Activated CD4-positive, alpha-beta memory T cell treated with anti-CD3 and anti-CD28 coated beads for 36 hours (primary cell): ENCODE measurements around the gene GCN1. TPM values are rescaled to one million over a fixed set of nuclear protein-coding genes. Genes with fewer than 3 reads are reported as not detected.
A peak's percentile ranks its signal among the peaks of the same experiment; 100 is the strongest.

Source experiments
- CTCF ChIA-PET: fragments of 350-600 bp; sonication (Branson Sonifier 250); formaldehyde crosslinking; loops from one replicate; lab custom pipeline; 2021; ENCODE audit warnings: antibody characterized with exemption, inconsistent platforms; lab: Charles Lee
- POLR2A ChIA-PET: fragments of 350-600 bp; sonication (Branson Sonifier 250); formaldehyde crosslinking; loops from one replicate; lab custom pipeline; 2021; ENCODE audit warnings: antibody characterized with exemption; lab: Charles Lee
- DNase-seq: peaks from one replicate; pipeline ENCODE4 v3.0.0-alpha.2; 2020
- H3K27ac Mint-ChIP-seq: one replicate; pipeline ENCODE4 v1.8.0; 2021; ENCODE audit warnings: mixed read lengths
- H3K27me3 Mint-ChIP-seq: one replicate; pipeline ENCODE4 v1.8.0; 2021; ENCODE audit warnings: mixed read lengths
- H3K36me3 Mint-ChIP-seq: one replicate; pipeline ENCODE4 v1.8.0; 2021; ENCODE audit warnings: mixed read lengths
- H3K4me1 Mint-ChIP-seq: one replicate; pipeline ENCODE4 v1.8.0; 2021; ENCODE audit warnings: low read depth, mixed read lengths
- H3K4me3 Mint-ChIP-seq: one replicate; pipeline ENCODE4 v1.8.0; 2021; ENCODE audit warnings: mild to moderate bottlenecking, mixed read lengths
- H3K9me3 Mint-ChIP-seq: one replicate; pipeline ENCODE4 v1.8.0; 2021; ENCODE audit warnings: mixed read lengths
- intact Hi-C: fragments of 100-400 bp; cut with micrococcal nuclease; formaldehyde crosslinking; loops from one replicate; pipeline ENCODE4 v1.15.1; 2023
- total RNA-seq, 2 experiments: library from RNA; stranded (reverse); gene quantifications; one replicate each; pipeline ENCODE4 v1.2.3, GENCODE V29; 2021

Gene GCN1
- total RNA-seq, 2 experiments from 2014 or later: 121 TPM

- ChIA-PET CTCF (no interaction called here), POLR2A (interaction anchor here (1.5 kb wide), 1 partner anchor 156 kb away, joined by 5 read pairs; the partner anchor contains the start of gene RNU4-2)
- H3K27me3 Mint-ChIP-seq: no peaks in the 10 kb centered on the region
- H3K4me1 Mint-ChIP-seq: no peaks in the 10 kb centered on the region
- DNase-seq: no peak
- H3K36me3 Mint-ChIP-seq: peaks cover 63% of the 10 kb centered on the region
- intact Hi-C loops: no loop called here
- no peaks in the 10 kb centered on the region for H3K9me3 Mint-ChIP-seq
- no peak overlapping the region for H3K4me3 Mint-ChIP-seq
- no peak overlapping the region for H3K27ac Mint-ChIP-seq
Observed at GRCh38 chr12:120136093-120136770, 58.3 kb downstream of the GCN1 start.

- Mint-ChIP-seq H3K4me1 (no peaks in the 10 kb centered on the region), H3K9me3 (no peaks in the 10 kb centered on the region), H3K27ac (no peak overlapping the region), H3K36me3 (peaks cover 57% of the 10 kb centered on the region), H3K27me3 (no peaks in the 10 kb centered on the region), H3K4me3 (no peak overlapping the region)
- ChIA-PET POLR2A (no interaction called here), CTCF (interaction anchor here (0.9 kb wide), 1 partner anchor 168 kb away, joined by 3 read pairs; the partner anchor contains the start of gene SIRT4)
- intact Hi-C loops: no loop called here
- no peak for DNase-seq
Observed at GRCh38 chr12:120134307-120134980, 60.1 kb downstream of the GCN1 start.

GRCh38 chr12:120132863-120133385, 61.6 kb downstream of the GCN1 start:
- intact Hi-C loops: no loop called here
- DNase-seq: no peak
- ChIA-PET CTCF (no interaction called here), POLR2A (no interaction called here)
- H3K9me3 Mint-ChIP-seq: no peaks in the 10 kb centered on the region
- no peak overlapping the region for H3K4me3 Mint-ChIP-seq
- H3K27ac Mint-ChIP-seq: no peak overlapping the region
- H3K36me3 Mint-ChIP-seq: peaks cover 56% of the 10 kb centered on the region
- no peaks in the 10 kb centered on the region for H3K27me3 Mint-ChIP-seq
- H3K4me1 Mint-ChIP-seq: peaks cover under 1% of the 10 kb centered on the region

GRCh38 chr12:120132054-120132836, 62.3 kb downstream of the GCN1 start:
- intact Hi-C loops: no loop called here
- ChIA-PET CTCF (no interaction called here), POLR2A (no interaction called here)
- H3K27ac Mint-ChIP-seq: no peak overlapping the region
- H3K36me3 Mint-ChIP-seq: peaks cover 59% of the 10 kb centered on the region
- peaks cover 7% of the 10 kb centered on the region for H3K4me1 Mint-ChIP-seq
- no peaks in the 10 kb centered on the region for H3K27me3 Mint-ChIP-seq
- no peak overlapping the region for H3K4me3 Mint-ChIP-seq
- no peaks in the 10 kb centered on the region for H3K9me3 Mint-ChIP-seq
- DNase-seq: no peak

GRCh38 chr12:120131116-120131515, 63.4 kb downstream of the GCN1 start:
- DNase-seq: no peak
- ChIA-PET POLR2A (no interaction called here), CTCF (no interaction called here)
- intact Hi-C loops: no loop called here
- peaks cover 61% of the 10 kb centered on the region for H3K36me3 Mint-ChIP-seq
- peaks cover 18% of the 10 kb centered on the region for H3K4me1 Mint-ChIP-seq
- no peaks in the 10 kb centered on the region for H3K27me3 Mint-ChIP-seq
- no peak overlapping the region for H3K4me3 Mint-ChIP-seq
- no peak overlapping the region for H3K27ac Mint-ChIP-seq
- no peaks in the 10 kb centered on the region for H3K9me3 Mint-ChIP-seq

- peaks cover 60% of the 10 kb centered on the region for H3K36me3 Mint-ChIP-seq
- no peak for DNase-seq
- no peak overlapping the region for H3K27ac Mint-ChIP-seq
- H3K4me3 Mint-ChIP-seq: no peak overlapping the region
- no peaks in the 10 kb centered on the region for H3K9me3 Mint-ChIP-seq
- POLR2A ChIA-PET: no interaction called here
- intact Hi-C loops: no loop called here
- CTCF ChIA-PET: no interaction called here
- H3K27me3 Mint-ChIP-seq: no peaks in the 10 kb centered on the region
- peaks cover 29% of the 10 kb centered on the region for H3K4me1 Mint-ChIP-seq
Observed at GRCh38 chr12:120130011-120130410, 64.5 kb downstream of the GCN1 start.

- Mint-ChIP-seq H3K27me3 (no peaks in the 10 kb centered on the region), H3K36me3 (peaks cover 40% of the 10 kb centered on the region), H3K4me3 (no peak overlapping the region), H3K4me1 (peaks cover 53% of the 10 kb centered on the region), H3K9me3 (no peaks in the 10 kb centered on the region), H3K27ac (peak overlapping the region; percentile 91)
- intact Hi-C loops: loop anchor here (1.0 kb wide), 1 partner anchor 8 kb away; no protein-coding TSS in a partner anchor
- CTCF ChIA-PET: interaction anchor here (1.1 to 1.5 kb wide), 4 partner anchors 8 to 137 kb away, joined by 3 to 4 read pairs (median 3); partner anchors contain the start of gene RPLP0
- POLR2A ChIA-PET: interaction anchor here (1.4 to 3.7 kb wide), 4 partner anchors 9 to 137 kb away, joined by 3 to 24 read pairs (median 6); partner anchors contain the start of genes BICDL1, RAB35 and RPLP0
- peak; percentile 54 for DNase-seq
Observed at GRCh38 chr12:120126635-120127005, 67.9 kb downstream of the GCN1 start.

GRCh38 chr12:120125792-120126634, 68.5 kb downstream of the GCN1 start:
- CTCF ChIA-PET: interaction anchor here (1.1 to 1.5 kb wide), 4 partner anchors 8 to 136 kb away, joined by 3 to 4 read pairs (median 4); partner anchors contain the start of gene RPLP0
- peak; percentile 51 for DNase-seq
- intact Hi-C loops: loop anchor here (1.0 kb wide), 1 partner anchor 8 kb away; no protein-coding TSS in a partner anchor
- POLR2A ChIA-PET: interaction anchor here (0.6 to 3.7 kb wide), 6 partner anchors 8 to 136 kb away, joined by 3 to 24 read pairs (median 4); partner anchors contain the start of genes BICDL1, RAB35 and RPLP0
- H3K4me3 Mint-ChIP-seq: no peak overlapping the region
- peaks cover 59% of the 10 kb centered on the region for H3K4me1 Mint-ChIP-seq
- peaks cover 37% of the 10 kb centered on the region for H3K36me3 Mint-ChIP-seq
- H3K27ac Mint-ChIP-seq: peak overlapping the region; percentile 91
- no peaks in the 10 kb centered on the region for H3K27me3 Mint-ChIP-seq
- no peaks in the 10 kb centered on the region for H3K9me3 Mint-ChIP-seq

GRCh38 chr12:120125029-120125428, 69.5 kb downstream of the GCN1 start:
- H3K4me1 Mint-ChIP-seq: peaks cover 66% of the 10 kb centered on the region
- DNase-seq: no peak
- no peak overlapping the region for H3K27ac Mint-ChIP-seq
- intact Hi-C loops: no loop called here
- ChIA-PET CTCF (interaction anchor here (1.2 kb wide), 1 partner anchor 68 kb away, joined by 4 read pairs; no protein-coding TSS in a partner anchor), POLR2A (interaction anchor here (0.6 to 1.9 kb wide), 2 partner anchors 24 to 72 kb away, joined by 4 to 6 read pairs; no protein-coding TSS in a partner anchor)
- H3K27me3 Mint-ChIP-seq: no peaks in the 10 kb centered on the region
- no peaks in the 10 kb centered on the region for H3K9me3 Mint-ChIP-seq
- no peak overlapping the region for H3K4me3 Mint-ChIP-seq
- peaks cover 32% of the 10 kb centered on the region for H3K36me3 Mint-ChIP-seq

- intact Hi-C loops: no loop called here
- H3K4me3 Mint-ChIP-seq: peak overlapping the region; percentile 24
- POLR2A ChIA-PET: interaction anchor here (0.8 to 10.6 kb wide), 5 partner anchors 11 to 170 kb away, joined by 4 to 131 read pairs (median 13); partner anchors contain the start of genes RNU4-1, RNU4-2 and RPLP0
Observed at GRCh38 chr12:120121766-120122293, 72.7 kb downstream of the GCN1 start.

More at GRCh38 chr12:120121766-120122293, 72.7 kb downstream of the GCN1 start:
- no peaks in the 10 kb centered on the region for H3K27me3 Mint-ChIP-seq
- H3K4me1 Mint-ChIP-seq: peaks cover 77% of the 10 kb centered on the region
- H3K36me3 Mint-ChIP-seq: peaks cover 16% of the 10 kb centered on the region
- CTCF ChIA-PET: interaction anchor here (0.8 to 2.2 kb wide), 5 partner anchors 11 to 309 kb away, joined by 3 to 9 read pairs (median 3); partner anchors contain the start of gene RPLP0
- peak; percentile 47 for DNase-seq
- H3K9me3 Mint-ChIP-seq: no peaks in the 10 kb centered on the region
- peak overlapping the region; percentile 55 for H3K27ac Mint-ChIP-seq
